SK-N-MC (cell line): ENCODE measurements around the gene SARM1.
"Not testable (repeated sequence)": the region's sequence is repeated elsewhere in the genome, so short reads cannot be mapped to it uniquely, and the experiment has no call there.

Source experiments
- DNase-seq: peaks from one replicate; pipeline ENCODE4 v3.0.0-alpha.2; 2011; ENCODE audit warnings: low read depth, low spot score
- H3K27ac ChIP-seq: fragments of 200-600 bp; sonication (generic); 2 replicates; pipeline ENCODE4 v1.5.1; 2016; ENCODE audit warnings: mixed run types
- H3K36me3 ChIP-seq: fragments of 200-600 bp; sonication (generic); 2 replicates; pipeline ENCODE4 v1.6.1; 2017; ENCODE audit warnings: antibody characterized with exemption, low read length, mixed read lengths; ENCODE audit not compliant: insufficient read depth
- H3K4me3 ChIP-seq: fragments of 200-600 bp; sonication (generic); 2 replicates; pipeline ENCODE4 v1.5.1; 2016
- H3K9ac ChIP-seq: fragments of 200-600 bp; sonication (generic); 2 replicates; pipeline ENCODE4 v1.8.0; 2017; ENCODE audit warnings: mixed run types, mixed read lengths; ENCODE audit not compliant: insufficient read length
- H3K9me3 ChIP-seq: fragments of 200-600 bp; sonication (generic); 2 replicates; pipeline ENCODE4 v1.6.1; 2017; ENCODE audit warnings: low read depth, mild to moderate bottlenecking, antibody characterized with exemption, low read length, moderate library complexity, mixed read lengths
- EZH2 ChIP-seq: fragments of 200-600 bp; sonication (generic); IDR thresholded peaks from one replicate; pipeline ENCODE4 v1.6.1; 2017; ENCODE audit warnings: antibody characterized with exemption
- FOXP2 ChIP-seq: optimal IDR thresholded peaks from 2 replicates; pipeline ENCODE3; 2011; ENCODE audit warnings: mild to moderate bottlenecking, moderate library complexity; ENCODE audit not compliant: insufficient read depth; ENCODE audit errors: extremely low read length, control extremely low read depth
- POLR2AphosphoS5 ChIP-seq: IDR thresholded peaks from 2 replicates; pipeline ENCODE4 v1.6.1; 2012; ENCODE audit warnings: mild to moderate bottlenecking, low read depth, low read length, borderline replicate concordance

Gene SARM1

GRCh38 chr17:28338056-28338768, 33.3 kb upstream of the SARM1 start:
- peaks cover 14% of the 10 kb centered on the region; the same call in 1 of the 2 replicates for H3K36me3 ChIP-seq
- no peak overlapping the region for H3K9ac ChIP-seq
- H3K9me3 ChIP-seq, result no peaks in the 10 kb centered on the region
- H3K4me3 ChIP-seq, result no peak overlapping the region
- no peak overlapping the region for H3K27ac ChIP-seq
- DNase-seq, result no peak
- TF ChIP-seq EZH2 (no peak), FOXP2 (no peak), POLR2AphosphoS5 (no peak)

GRCh38 chr17:28338769-28339212, 32.7 kb upstream of the SARM1 start:
- H3K27ac ChIP-seq, H3K4me3 ChIP-seq, H3K9ac ChIP-seq, H3K9me3 ChIP-seq, DNase-seq: not testable (repeated sequence)
- peaks cover 14% of the 10 kb centered on the region; the same call in 1 of the 2 replicates for H3K36me3 ChIP-seq

DNA sequence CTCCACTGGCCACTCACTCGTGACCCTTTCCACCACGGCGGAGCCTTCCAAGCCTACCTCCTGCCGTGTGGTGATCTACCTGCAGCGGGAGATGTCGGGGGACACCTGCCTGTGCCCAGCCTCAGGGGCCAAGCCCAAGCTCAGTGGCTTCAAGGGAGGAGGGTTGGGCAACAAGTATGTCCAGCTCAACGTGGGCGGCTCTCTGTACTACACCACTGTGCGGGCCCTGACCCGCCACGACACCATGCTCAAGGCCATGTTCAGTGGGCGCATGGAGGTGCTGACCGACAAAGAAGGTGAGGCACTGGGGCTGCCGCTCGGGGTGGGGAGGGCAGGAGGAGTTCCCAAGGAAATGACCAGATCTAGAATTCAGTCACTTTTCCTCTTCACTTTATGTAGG, 32.1 kb upstream of the SARM1 start:
- Histone ChIP-seq H3K9ac (no peak overlapping the region), H3K36me3 (peaks cover 18% of the 10 kb centered on the region; the same call in 1 of the 2 replicates), H3K27ac (no peak overlapping the region), H3K9me3 (no peaks in the 10 kb centered on the region), H3K4me3 (no peak overlapping the region)
- DNase-seq, result no peak
- TF ChIP-seq FOXP2, result no peak
- TF ChIP-seq EZH2, result no peak
- TF ChIP-seq POLR2AphosphoS5, result no peak

- Histone ChIP-seq H3K9ac (no peak overlapping the region), H3K27ac (no peak overlapping the region), H3K4me3 (no peak overlapping the region), H3K9me3 (no peaks in the 10 kb centered on the region), H3K36me3 (peaks cover 20% of the 10 kb centered on the region; the same call in 1 of the 2 replicates)
- TF ChIP-seq FOXP2 (no peak), POLR2AphosphoS5 (no peak), EZH2 (no peak)
- no peak for DNase-seq
Observed at GRCh38 chr17:28340374-28340773, 31.1 kb upstream of the SARM1 start.

DNA sequence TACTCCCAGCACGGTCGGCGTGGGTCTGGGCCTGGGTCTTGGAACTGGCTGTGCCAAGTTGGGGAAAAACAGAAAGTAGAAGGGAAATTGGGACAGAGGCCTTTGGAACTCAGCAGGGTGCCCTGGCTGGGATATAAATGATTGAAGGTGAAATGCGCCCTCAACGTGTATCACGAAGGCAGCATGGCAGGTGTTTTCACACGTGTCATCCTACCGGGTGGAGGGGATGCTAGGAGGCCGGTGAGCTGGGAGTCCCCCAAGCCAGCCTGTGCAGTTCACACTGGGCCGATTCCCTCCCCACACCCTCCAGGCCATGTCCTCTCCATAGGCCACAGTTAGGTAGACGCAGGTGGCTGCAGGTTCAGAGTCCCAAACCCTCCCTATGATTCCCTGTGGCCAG, 30.0 kb upstream of the SARM1 start:
- Histone ChIP-seq H3K4me3 (no peak overlapping the region), H3K27ac (no peak overlapping the region), H3K36me3 (peaks cover 20% of the 10 kb centered on the region; the same call in 1 of the 2 replicates), H3K9ac (no peak overlapping the region), H3K9me3 (no peaks in the 10 kb centered on the region)
- no peak for DNase-seq
- TF ChIP-seq EZH2 (no peak), POLR2AphosphoS5 (no peak), FOXP2 (no peak)

GRCh38 chr17:28342313-28342712, 29.2 kb upstream of the SARM1 start:
- H3K9ac ChIP-seq, result no peak overlapping the region
- H3K4me3 ChIP-seq, result no peak overlapping the region
- H3K36me3 ChIP-seq, result peaks cover 27% of the 10 kb centered on the region
- no peak overlapping the region for H3K27ac ChIP-seq
- no peak for DNase-seq
- TF ChIP-seq POLR2AphosphoS5 (no peak), FOXP2 (no peak), EZH2 (no peak)
- H3K9me3 ChIP-seq, result no peaks in the 10 kb centered on the region

DNA sequence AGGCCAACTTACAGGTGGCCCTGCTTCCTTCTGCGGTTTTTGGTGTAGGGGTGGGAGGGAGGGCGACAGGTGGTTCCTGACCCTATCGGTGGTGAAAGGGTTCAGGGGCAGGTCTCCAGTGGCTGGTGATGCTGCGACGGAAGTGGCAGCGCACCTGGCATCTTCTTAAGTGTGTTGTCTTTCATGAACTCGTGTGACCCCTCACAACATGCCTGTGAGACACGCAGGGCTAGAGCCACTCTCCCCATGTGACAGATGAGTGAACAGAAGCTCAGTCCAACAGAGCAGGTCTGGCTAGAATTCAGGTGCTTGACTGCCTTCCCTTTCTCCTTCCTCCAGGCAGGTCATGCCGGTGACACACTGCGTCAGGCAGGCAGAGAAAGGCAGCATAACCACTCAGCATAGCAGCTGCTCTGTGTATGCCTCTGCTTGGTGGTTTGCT, 28.0 kb upstream of the SARM1 start:
- H3K27ac ChIP-seq, result no peak overlapping the region
- H3K36me3 ChIP-seq, result peaks cover 37% of the 10 kb centered on the region
- no peak for TF ChIP-seq POLR2AphosphoS5
- TF ChIP-seq FOXP2, result no peak
- no peak for TF ChIP-seq EZH2

DNA sequence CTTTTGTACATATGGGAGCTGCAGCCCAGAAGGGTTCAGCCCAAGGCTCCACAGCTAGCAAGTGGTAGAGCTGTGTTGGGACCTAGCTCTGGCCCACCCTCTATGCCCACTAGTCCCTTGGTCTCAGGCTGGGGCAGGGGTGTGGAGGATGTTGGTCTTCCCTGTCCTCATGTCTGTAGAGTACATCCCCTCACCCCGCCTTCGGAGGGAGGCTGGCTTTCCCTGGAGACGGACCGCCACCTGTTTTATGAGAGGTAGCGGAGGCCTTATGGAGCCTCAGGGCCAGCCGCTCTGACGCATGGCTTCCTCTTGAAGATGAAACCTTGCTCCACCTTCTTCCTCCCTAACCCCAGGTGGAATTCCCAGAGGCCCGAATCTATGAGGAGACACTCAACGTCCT, 27.5 kb upstream of the SARM1 start:
- TF ChIP-seq FOXP2, result no peak
- TF ChIP-seq POLR2AphosphoS5, result no peak
- no peak for TF ChIP-seq EZH2
- Histone ChIP-seq H3K9ac (no peak overlapping the region), H3K27ac (no peak overlapping the region), H3K36me3 (peaks cover 42% of the 10 kb centered on the region), H3K9me3 (no peaks in the 10 kb centered on the region), H3K4me3 (no peak overlapping the region)
- no peak for DNase-seq

More for the DNA sequence above, 28.0 kb upstream of the SARM1 start:
- DNase-seq, result no peak
- H3K4me3 ChIP-seq, result no peak overlapping the region
- H3K9ac ChIP-seq, result no peak overlapping the region
- H3K9me3 ChIP-seq, result no peaks in the 10 kb centered on the region

DNA sequence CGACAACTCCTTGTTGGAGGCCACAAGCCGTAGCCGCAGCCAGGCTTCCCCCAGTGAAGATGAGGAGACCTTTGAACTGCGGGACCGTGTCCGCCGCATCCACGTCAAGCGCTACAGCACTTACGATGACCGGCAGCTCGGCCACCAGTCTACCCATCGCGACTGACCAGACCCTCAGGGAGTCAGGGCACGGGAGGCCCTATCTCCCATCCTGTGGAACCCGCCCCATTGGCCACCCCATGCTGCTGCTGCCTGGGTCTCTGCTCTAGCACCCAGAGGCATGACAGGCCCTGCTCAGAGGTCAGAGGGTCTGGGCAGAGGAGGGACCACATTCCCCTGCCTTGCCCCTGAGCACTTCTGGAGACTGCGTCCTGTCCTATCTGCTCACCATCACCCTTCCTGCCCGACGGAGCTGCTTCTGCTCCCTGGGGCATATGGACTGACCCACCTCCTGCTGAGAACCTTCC, 27.0 kb upstream of the SARM1 start:
- DNase-seq, result no peak
- H3K27ac ChIP-seq, result no peak overlapping the region
- H3K36me3 ChIP-seq, result peaks cover 44% of the 10 kb centered on the region
- no peak overlapping the region for H3K4me3 ChIP-seq
- TF ChIP-seq FOXP2 (no peak), EZH2 (no peak), POLR2AphosphoS5 (no peak)
- H3K9ac ChIP-seq, result no peak overlapping the region
- no peaks in the 10 kb centered on the region for H3K9me3 ChIP-seq
